GM12878 (cell line): ENCODE results near the gene CNNM1. TPM values are rescaled to one million over a fixed set of nuclear protein-coding genes. Genes with fewer than 3 reads are reported as not detected.

Experiments
- ATAC-seq: fragments of 200-7000 bp; cut with Tn5 transposase; 3 replicates; pipeline ENCODE4 v1.9.1; 2020; ENCODE audit warnings: mild to moderate bottlenecking, moderate library complexity
- BruUV-seq: library from RNA; stranded (reverse); fragments of 400-500 nt; replicated peaks from 2 replicates; lab custom pipeline; 2021; lab: Mats Ljungman, UMichigan
- CTCF ChIA-PET: fragments of 300-600 bp; sonication (Branson Sonifier 250); formaldehyde crosslinking; extraction: SDS; loops from one replicate; lab custom pipeline; 2021; ENCODE audit warnings: inconsistent platforms; lab: Yijun Ruan, JAX
- POLR2A ChIA-PET: fragments of 350-600 bp; formaldehyde crosslinking; extraction: SDS; loops from one replicate; lab custom pipeline; 2021; ENCODE audit warnings: inconsistent platforms; lab: Charles Lee
- RAD21 ChIA-PET: fragments of 300-600 bp; sonication (Branson Sonifier 250); formaldehyde crosslinking; loops from one replicate; lab custom pipeline; 2023; ENCODE audit warnings: antibody characterized with exemption; ENCODE audit not compliant: unreplicated experiment; lab: Charles Lee
- SMC1A ChIA-PET: fragments of 300-600 bp; sonication (Branson Sonifier 250); formaldehyde crosslinking; loops from one replicate; lab custom pipeline; 2023; ENCODE audit not compliant: unreplicated experiment, uncharacterized antibody; lab: Charles Lee
- DNase-seq: peaks from one replicate; pipeline ENCODE4 v3.0.0-alpha.2; 2011; ENCODE audit warnings: low read depth, low spot score
- FAIRE-seq: peaks from 3 replicates; lab custom pipeline; 2011; peaks lifted over from hg19 to GRCh38; lab: Jason Lieb, UNC
- H2AFZ ChIP-seq: 2 replicates; pipeline ENCODE4 v1.6.0; 2011; ENCODE audit warnings: low read depth, low read length, control low read depth; ENCODE audit not compliant: control insufficient read depth
- H3K27ac ChIP-seq: 2 replicates; pipeline ENCODE4 v1.5.1; 2011; ENCODE audit warnings: control low read depth; ENCODE audit not compliant: control insufficient read depth, insufficient read depth
- H3K27me3 ChIP-seq, 2 experiments: replicated peaks in 1 of 2; 2 replicates each; pipeline versions ENCODE4 v1.6.0 to v1.6.1; 2011; ENCODE audit warnings: low read length in 1 of 2; ENCODE audit not compliant: control insufficient read depth in 2 of 2, insufficient read depth in 2 of 2
- H3K36me3 ChIP-seq, 2 experiments: 2 replicates each; pipeline ENCODE4 v1.5.1; 2011; ENCODE audit warnings: low read length in 1 of 2; ENCODE audit not compliant: control insufficient read depth in 2 of 2, insufficient read depth in 2 of 2
- H3K4me1 ChIP-seq: 2 replicates; pipeline ENCODE4 v1.6.1; 2011; ENCODE audit warnings: mild to moderate bottlenecking, low read length, moderate library complexity, mixed read lengths; ENCODE audit not compliant: control insufficient read depth, insufficient read depth
- H3K4me2 ChIP-seq: 2 replicates; pipeline ENCODE4 v1.6.0; 2011; ENCODE audit warnings: control low read depth; ENCODE audit not compliant: control insufficient read depth, insufficient read depth
- H3K4me3 ChIP-seq: fragments of 200-600 bp; sonication (generic); 2 replicates; pipeline ENCODE4 v1.5.1; 2016
- H3K79me2 ChIP-seq: 2 replicates; pipeline ENCODE4 v1.6.0; 2011; ENCODE audit warnings: low read length; ENCODE audit not compliant: control insufficient read depth, insufficient read depth
- H3K9ac ChIP-seq: 2 replicates; pipeline ENCODE4 v1.8.0; 2011; ENCODE audit warnings: low read length, control low read depth, mixed read lengths; ENCODE audit not compliant: control insufficient read depth, insufficient read depth
- H3K9me3 ChIP-seq: replicated peaks from 3 replicates; pipeline ENCODE4 v1.5.1; 2011; ENCODE audit warnings: mild to moderate bottlenecking, low read length; ENCODE audit not compliant: control insufficient read depth, insufficient read depth
- H4K20me1 ChIP-seq: 2 replicates; pipeline ENCODE4 v1.6.0; 2011; ENCODE audit not compliant: control insufficient read depth, insufficient read depth
- BCL3 ChIP-seq: IDR thresholded peaks from 2 replicates; pipeline ENCODE4 v1.6.1; 2011; ENCODE audit warnings: borderline replicate concordance, low read depth, mild to moderate bottlenecking, moderate library complexity, low read length; ENCODE audit not compliant: insufficient read depth, poor library complexity, severe bottlenecking
- BRCA1 ChIP-seq: IDR thresholded peaks from 2 replicates; pipeline ENCODE4 v1.6.1; 2011; ENCODE audit warnings: low read depth, low read length, improper control_type of control experiment
- CTCF ChIP-seq, 3 experiments: IDR thresholded peaks in 2 of 3; conservative IDR thresholded peaks in 1 of 3; 2 replicates each; pipeline ENCODE4 v1.5.1; 2011; ENCODE audit warnings: low read depth in 3 of 3, low read length in 3 of 3, mild to moderate bottlenecking in 3 of 3, control low read depth in 2 of 3, moderate library complexity in 2 of 3, inconsistent platforms in 1 of 3, mixed read lengths in 1 of 3; ENCODE audit not compliant: control insufficient read depth in 2 of 3, insufficient read depth in 1 of 3; ENCODE audit errors: extremely low read depth in 1 of 3
- ESRRA ChIP-seq: IDR thresholded peaks from 2 replicates; pipeline ENCODE4 v1.6.1; 2012; ENCODE audit warnings: mild to moderate bottlenecking, low read length, improper control_type of control experiment
- FOS ChIP-seq: IDR thresholded peaks from 3 replicates; pipeline ENCODE4 v1.6.1; 2011; ENCODE audit warnings: borderline replicate concordance; ENCODE audit not compliant: insufficient read length; ENCODE audit errors: extremely low read depth
- KLF5 ChIP-seq: fragments of 450-650 bp; IDR thresholded peaks from 2 replicates; pipeline ENCODE4 v1.6.1; 2014; ENCODE audit warnings: mild to moderate bottlenecking; ENCODE audit not compliant: partially characterized antibody
- POLR2AphosphoS2 ChIP-seq: IDR thresholded peaks from 2 replicates; pipeline ENCODE4 v1.6.1; 2011; ENCODE audit warnings: low read depth, mild to moderate bottlenecking, low read length, improper control_type of control experiment, moderate library complexity
- PRDM15 ChIP-seq: fragments of 450-650 bp; formaldehyde crosslinking; IDR thresholded peaks from 2 replicates; pipeline ENCODE4 v1.4.0; 2020; ENCODE audit warnings: mild to moderate bottlenecking, moderate library complexity
- RAD51 ChIP-seq: fragments of 450-650 bp; IDR thresholded peaks from 2 replicates; pipeline ENCODE4 v1.6.1; 2016; ENCODE audit warnings: moderate library complexity, mild to moderate bottlenecking, inconsistent platforms
- SKIL ChIP-seq: fragments of 450-650 bp; IDR thresholded peaks from 2 replicates; pipeline ENCODE4 v1.6.1; 2017; ENCODE audit warnings: mild to moderate bottlenecking, low read depth, inconsistent platforms; ENCODE audit not compliant: poor library complexity, severe bottlenecking
- TCF7 ChIP-seq: IDR thresholded peaks from 2 replicates; pipeline ENCODE4 v1.6.1; 2014; ENCODE audit warnings: antibody characterized with exemption, borderline replicate concordance
- ZNF207 ChIP-seq: fragments of 450-650 bp; IDR thresholded peaks from 2 replicates; pipeline ENCODE4 v1.6.1; 2014; ENCODE audit warnings: antibody characterized with exemption, mild to moderate bottlenecking, borderline replicate concordance
- ZNF217 ChIP-seq: fragments of 450-650 bp; IDR thresholded peaks from 2 replicates; pipeline ENCODE4 v1.6.1; 2017; ENCODE audit warnings: antibody characterized with exemption, mild to moderate bottlenecking
- ZNF24 ChIP-seq: fragments of 450-650 bp; IDR thresholded peaks from 2 replicates; pipeline ENCODE4 v1.6.1; 2017; ENCODE audit warnings: antibody characterized with exemption, mild to moderate bottlenecking
- WGBS: methylation state at CpG from one replicate; pipeline ENCODE4 v1.1.6; 2016; ENCODE audit warnings: low lambda C conversion rate; ENCODE audit not compliant: insufficient replicate concordance, insufficient coverage; ENCODE audit errors: missing lambda C conversion rate; 5-methylcytosine and 5-hydroxymethylcytosine counted together
- in situ Hi-C: fragments of 300-500 bp; cut with MboI; formaldehyde crosslinking; loops from 9 replicates; pipeline ENCODE4 v1.14.3; 2018; ENCODE audit warnings: mixed read lengths
- intact Hi-C: fragments of 100-400 bp; cut with micrococcal nuclease; formaldehyde crosslinking; loops from one replicate; pipeline ENCODE4 v1.14.2; 2022; ENCODE audit not compliant: unreplicated experiment
- polyA plus RNA-seq, 11 experiments: library from polyadenylated mRNA; depleted of rRNA in 4 of 11; unstranded in 6 of 11; stranded (reverse) in 5 of 11; fragments of >200 nt; fragmentation: Nextera tagmentation in 4 of 11; fragmentation: Illumina TruSeq in 1 of 11; extraction: Ambion mirVana in 4 of 11; extraction: Trizol in 1 of 11; gene quantifications; 1 replicate in 1 of 11; 2 replicates in 10 of 11; pipeline versions ENCODE4 v1.2.1 to v1.2.3, GENCODE V29; 2011 to 2016; ENCODE audit warnings: inconsistent platforms in 2 of 11, missing spikeins in 2 of 11, low read depth in 1 of 11
- total RNA-seq, 4 experiments: library from RNA; depleted of rRNA in 3 of 4; stranded (reverse); fragments of >200 nt in 3 of 4; fragmentation: Illumina TruSeq in 1 of 4; extraction: Trizol in 1 of 4; gene quantifications; 2 replicates each; pipeline versions ENCODE4 v1.2.1 to v1.2.3, GENCODE V29; 2013 to 2021

CNNM1 gene
- total and polyA plus RNA-seq, 10 of the 15 experiments (the other 5 are each of a cell fraction or from before 2014, with no cell fraction given), result 0.01 TPM; not detected in 9

- TF ChIP-seq PRDM15 (CRISPR knock-in tag) (no peak), KLF5 (no peak), FOS (no peak), ESRRA (no peak)
Measured at GRCh38 chr10:99382176-99382575, 53.0 kb downstream of the CNNM1 start (continued).

GRCh38 chr10:99387071-99387470, 57.9 kb downstream of the CNNM1 start:
- no peaks in the 10 kb centered on the region for H3K36me3 ChIP-seq
- ATAC-seq (no peak), FAIRE-seq (no peak), DNase-seq (no peak)
- 39% methylated on average over 4 of the region's 4 CpGs for WGBS
- no TSS peak for BruUV-seq
- H3K4me2 ChIP-seq, result no peak overlapping the region
- no peaks in the 10 kb centered on the region for H4K20me1 ChIP-seq
- no peak overlapping the region for H3K4me3 ChIP-seq
- no peak overlapping the region for H3K9ac ChIP-seq
- in situ Hi-C loops (no loop called here), intact Hi-C loops (no loop called here)
- ChIA-PET SMC1A (no interaction called here), POLR2A (no interaction called here), RAD21 (no interaction called here), CTCF (no interaction called here)
- no peaks in the 10 kb centered on the region; a peak in 2 of 4 replicates for H3K27me3 ChIP-seq
- H3K79me2 ChIP-seq, result no peaks in the 10 kb centered on the region
- H2AFZ ChIP-seq, result no peak overlapping the region
- no peaks in the 10 kb centered on the region for H3K9me3 ChIP-seq
- no peaks in the 10 kb centered on the region; the same call in 1 of the 2 replicates for H3K4me1 ChIP-seq
- H3K27ac ChIP-seq, result no peak overlapping the region
- TF ChIP-seq ZNF217, result no peak
- no peak for TF ChIP-seq TCF7
- TF ChIP-seq CTCF (IDR thresholded peaks at IDR 0.05 in 2 of 3, conservative IDR thresholded peaks at IDR 0.05 in 1 of 3; ENCODE audit: control insufficient read depth in 2 of 3, extremely low read depth in 1 of 3, insufficient read depth in 1 of 3, low read depth in 3 of 3, low read length in 3 of 3), result no peak
- TF ChIP-seq BRCA1, result no peak
- no peak for TF ChIP-seq ZNF24
- no peak for TF ChIP-seq POLR2AphosphoS2
- TF ChIP-seq ZNF207, result no peak
- no peak for TF ChIP-seq RAD51
- no peak for TF ChIP-seq BCL3
- no peak for TF ChIP-seq SKIL
